Uterus (tissue), 4 donors: ENCODE results near the gene TMED6. TPM values are rescaled to one million over a fixed set of nuclear protein-coding genes. Genes with fewer than 3 reads are reported as not detected.
A peak's percentile ranks its signal among the peaks of the same experiment; 100 is the strongest.

Experiments used
- DNase-seq, 2 donors: peaks; one replicate each; pipeline ENCODE4 v3.0.0-alpha.2; 2019 to 2020
- H3K27ac ChIP-seq, 2 donors: fragments of 200-600 bp; sonication (generic); 1 replicate in 1 of 2; 2 replicates in 1 of 2; pipeline ENCODE4 v1.5.1; 2016 to 2018
- H3K27me3 ChIP-seq, 2 donors: fragments of 200-600 bp; sonication (generic); one replicate each; pipeline ENCODE4 v1.5.1; 2018 to 2019; ENCODE audit warnings: control low read depth in 1 of 2
- H3K36me3 ChIP-seq, 2 donors: fragments of 200-600 bp; sonication (generic); one replicate each; pipeline ENCODE4 v1.5.1; 2019; ENCODE audit warnings: control low read depth in 1 of 2
- H3K4me1 ChIP-seq, 2 donors: fragments of 200-600 bp; sonication (generic); one replicate each; pipeline ENCODE4 v1.5.1; 2018 to 2019; ENCODE audit warnings: control low read depth in 1 of 2
- H3K4me3 ChIP-seq, 2 donors: fragments of 200-600 bp; sonication (generic); 1 replicate in 1 of 2; 2 replicates in 1 of 2; pipeline ENCODE4 v1.5.1; 2018 to 2019; ENCODE audit warnings: mild to moderate bottlenecking in 1 of 2
- H3K9me3 ChIP-seq, 2 donors: fragments of 200-600 bp; sonication (generic); one replicate each; pipeline ENCODE4 v1.5.1; 2019; ENCODE audit warnings: control low read depth in 1 of 2
- POLR2A ChIP-seq, 2 donors: fragments of 450-650 bp; IDR thresholded peaks; one replicate each; pipeline ENCODE4 v1.6.1; 2016; ENCODE audit warnings: antibody characterized with exemption in 2 of 2, mild to moderate bottlenecking in 1 of 2, moderate library complexity in 1 of 2
- intact Hi-C: fragments of 100-400 bp; cut with DNase I; formaldehyde crosslinking; loops from one replicate; pipeline ENCODE4 v1.15.1; 2023; ENCODE audit warnings: low total_unique reads
- total RNA-seq, 4 donors: library from RNA; depleted of rRNA in 3 of 4; stranded (reverse); fragments of >200 nt in 3 of 4; gene quantifications; one replicate each; pipeline versions ENCODE4 v1.1.0 to v1.2.4, GENCODE V29; 2014 to 2023
- TF ChIP-seq, protein P1 (sequence below), 4 experiments: fragments of 200-600 bp in 2 of 4; fragments of 450-650 bp in 2 of 4; sonication (generic) in 2 of 4; IDR thresholded peaks; one replicate each; pipeline ENCODE4 v1.5.1; 2016 to 2019; ENCODE audit warnings: antibody characterized with exemption in 4 of 4, mild to moderate bottlenecking in 2 of 4, moderate library complexity in 1 of 4
- donor health status: DM: yes; HTN: yes; CAD: no.

The TMED6 gene
- total RNA-seq = under 1 TPM in 1 of 4 donors, not detected in 3; 0.98 TPM

- Histone ChIP-seq H3K27ac (no peak within 1 kb of the TSS), H3K9me3 (no peaks in the 10 kb centered on the region), H3K36me3 (no peaks in the 10 kb centered on the region), H3K27me3 (no peaks in the 10 kb centered on the region), H3K4me1 (no peaks in the 10 kb centered on the region), H3K4me3 (no peak within 1 kb of the TSS)
- intact Hi-C loops = no loop called here
- TF ChIP-seq POLR2A (IDR thresholded peaks at IDR 0.05) = no peak
- TF ChIP-seq, protein P1, sequence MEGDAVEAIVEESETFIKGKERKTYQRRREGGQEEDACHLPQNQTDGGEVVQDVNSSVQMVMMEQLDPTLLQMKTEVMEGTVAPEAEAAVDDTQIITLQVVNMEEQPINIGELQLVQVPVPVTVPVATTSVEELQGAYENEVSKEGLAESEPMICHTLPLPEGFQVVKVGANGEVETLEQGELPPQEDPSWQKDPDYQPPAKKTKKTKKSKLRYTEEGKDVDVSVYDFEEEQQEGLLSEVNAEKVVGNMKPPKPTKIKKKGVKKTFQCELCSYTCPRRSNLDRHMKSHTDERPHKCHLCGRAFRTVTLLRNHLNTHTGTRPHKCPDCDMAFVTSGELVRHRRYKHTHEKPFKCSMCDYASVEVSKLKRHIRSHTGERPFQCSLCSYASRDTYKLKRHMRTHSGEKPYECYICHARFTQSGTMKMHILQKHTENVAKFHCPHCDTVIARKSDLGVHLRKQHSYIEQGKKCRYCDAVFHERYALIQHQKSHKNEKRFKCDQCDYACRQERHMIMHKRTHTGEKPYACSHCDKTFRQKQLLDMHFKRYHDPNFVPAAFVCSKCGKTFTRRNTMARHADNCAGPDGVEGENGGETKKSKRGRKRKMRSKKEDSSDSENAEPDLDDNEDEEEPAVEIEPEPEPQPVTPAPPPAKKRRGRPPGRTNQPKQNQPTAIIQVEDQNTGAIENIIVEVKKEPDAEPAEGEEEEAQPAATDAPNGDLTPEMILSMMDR (IDR thresholded peaks at IDR 0.05) = no peak
- no peak for DNase-seq
Observed at GRCh38 chr16:69351309-69352027, at the start of gene TMED6. TMED6 (minus strand) TSS chr16:69351786; CDS start chr16:69351753, 33 bp downstream.

DNA sequence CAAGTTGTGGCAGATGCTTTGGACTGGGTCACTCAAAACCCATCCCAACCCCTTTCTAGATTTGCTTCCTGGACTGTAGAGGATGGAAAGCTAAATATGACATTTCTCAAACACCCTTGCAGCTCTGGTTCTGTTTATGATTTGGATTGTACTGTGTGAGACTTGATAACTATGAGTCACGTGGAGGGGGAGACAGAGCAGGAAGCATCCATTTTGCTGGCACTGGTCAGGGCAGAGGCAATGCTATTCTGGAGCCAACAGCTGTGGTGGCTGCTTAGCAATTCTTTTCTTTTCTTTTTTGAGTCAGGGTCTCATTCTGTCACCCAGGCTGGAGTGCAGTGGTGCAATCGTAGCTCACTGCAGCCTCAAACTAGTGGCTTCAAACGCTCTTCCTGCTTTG, 47.8 kb upstream of the TMED6 start:
- intact Hi-C loops = loop anchor here (10.0 kb wide), 1 partner anchor 355 kb away; the partner anchor contains the start of gene NOB1
- TF ChIP-seq, protein P1 (IDR thresholded peaks at IDR 0.05) = no peak
- TF ChIP-seq POLR2A (IDR thresholded peaks at IDR 0.05) = no peak
- Histone ChIP-seq H3K9me3 (no peaks in the 10 kb centered on the region), H3K4me1 (peaks cover 0 to 13% of the 10 kb centered on the region in 2 donors), H3K36me3 (no peaks in the 10 kb centered on the region), H3K4me3 (no peak overlapping the region), H3K27me3 (no peaks in the 10 kb centered on the region), H3K27ac (no peak overlapping the region)
- DNase-seq = no peak

DNA sequence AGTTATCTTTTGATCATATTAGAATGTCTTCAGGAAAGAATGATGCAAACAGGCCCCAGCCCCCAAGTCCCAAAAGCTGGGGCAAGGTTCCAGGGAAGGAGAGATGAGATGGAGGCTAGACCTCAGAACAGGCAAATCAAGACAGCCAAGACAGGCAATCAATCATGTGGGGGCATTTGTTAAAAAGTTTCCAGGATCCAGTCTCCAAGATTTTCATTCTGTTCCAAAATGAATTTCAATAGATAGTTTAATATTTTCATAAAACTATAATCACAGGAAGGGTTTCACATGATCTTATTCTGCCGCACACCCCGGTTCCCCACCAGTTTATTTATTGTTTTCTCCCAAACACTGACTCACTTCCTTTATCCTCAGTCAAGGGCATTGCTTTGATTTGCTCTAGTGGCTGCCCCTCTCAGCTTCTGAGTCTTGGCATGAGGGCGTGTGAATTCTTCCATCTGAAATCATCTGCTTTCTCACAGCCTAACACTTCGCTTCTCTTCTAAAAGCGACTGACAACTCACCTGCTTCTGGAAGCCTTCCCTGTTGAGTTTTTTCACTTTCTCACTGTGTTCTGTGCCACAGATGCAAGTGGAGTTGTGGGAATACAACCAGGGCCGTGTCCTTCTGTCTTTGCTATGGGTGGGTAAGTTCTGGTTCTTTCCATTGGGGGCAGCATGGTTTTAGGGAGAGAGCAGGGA, 46.4 kb upstream of the TMED6 start:
- no peak for TF ChIP-seq POLR2A (IDR thresholded peaks at IDR 0.05)
- TF ChIP-seq, protein P1 (IDR thresholded peaks at IDR 0.05) = peak; percentile 51 to 74 (median 63)
- intact Hi-C loops = loop anchor here (10.0 kb wide), 1 partner anchor 357 kb away; the partner anchor contains the start of gene NOB1
- Histone ChIP-seq H3K27me3 (no peaks in the 10 kb centered on the region), H3K36me3 (no peaks in the 10 kb centered on the region), H3K9me3 (no peaks in the 10 kb centered on the region), H3K4me3 (no peak overlapping the region), H3K4me1 (peaks cover 0 to 9% of the 10 kb centered on the region in 2 donors), H3K27ac (peak overlapping the region; percentile 49 to 90)
- DNase-seq = peak; percentile 29 to 55

DNA sequence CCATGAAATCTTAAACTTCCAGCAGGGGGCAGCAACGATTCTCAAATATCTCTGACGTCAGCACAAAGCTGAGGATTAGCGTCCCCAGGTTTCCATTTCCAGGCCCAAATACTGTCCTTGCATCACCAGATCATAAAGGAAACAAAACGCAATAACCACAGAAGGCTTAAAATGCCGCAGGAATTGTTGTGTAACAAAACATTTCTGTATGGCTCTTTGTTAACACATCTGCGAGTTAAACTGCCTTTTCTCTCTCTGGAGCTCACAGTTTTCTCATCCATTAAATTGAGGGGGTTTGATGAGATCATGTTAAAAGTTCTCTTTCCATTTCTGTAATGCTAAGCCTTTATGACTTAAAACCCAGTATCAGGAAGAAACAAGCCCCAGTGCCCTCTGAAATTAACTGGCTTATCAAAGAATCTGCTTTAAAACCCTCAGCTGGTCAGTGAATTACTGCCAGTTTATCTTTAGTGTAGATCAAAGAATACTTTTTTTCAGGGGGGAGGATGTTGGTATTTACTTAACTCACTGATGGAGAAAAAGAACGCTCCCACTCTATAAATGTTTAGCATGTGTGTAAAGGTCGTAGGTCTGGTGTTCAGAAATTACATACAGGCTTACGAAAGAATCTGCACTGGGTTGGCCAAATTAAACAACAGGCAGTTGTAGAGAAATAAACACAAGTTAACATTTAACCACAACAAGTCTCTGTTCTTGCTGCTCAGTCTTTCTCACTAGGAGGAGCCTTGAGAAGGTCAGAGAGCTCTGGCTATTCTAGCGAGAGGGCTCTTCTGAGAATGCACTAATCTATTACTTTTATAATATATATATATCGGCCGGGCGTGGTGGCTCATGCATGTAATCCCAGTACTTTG, 44.8 kb upstream of the TMED6 start:
- no peaks in the 10 kb centered on the region for H3K36me3 ChIP-seq
- H3K27ac ChIP-seq = peak overlapping the region; percentile 77 to 90

More for the DNA sequence above, 44.8 kb upstream of the TMED6 start:
- intact Hi-C loops = loop anchor here (10.0 kb wide), 1 partner anchor 358 kb away; the partner anchor contains the start of gene NOB1
- H3K4me1 ChIP-seq = peaks cover 0 to 9% of the 10 kb centered on the region in 2 donors
- peak overlapping the region in 1 of 2 donors; percentile 4 for H3K4me3 ChIP-seq
- H3K27me3 ChIP-seq = no peaks in the 10 kb centered on the region
- peak in 1 of 2 donors; percentile 5 for TF ChIP-seq POLR2A (IDR thresholded peaks at IDR 0.05)
- TF ChIP-seq, protein P1 (IDR thresholded peaks at IDR 0.05) = peak; percentile 63 to 82 (median 76)
- no peaks in the 10 kb centered on the region for H3K9me3 ChIP-seq
- peak; percentile 71 to 88 for DNase-seq
